K562 (cell line): ENCODE results near the gene ELOVL7.

Experiments
- BRCA1 ChIP-seq, 2 experiments: fragments of 450-650 bp in 1 of 2; sonication (generic) in 1 of 2; formaldehyde crosslinking in 1 of 2; IDR thresholded peaks; 2 replicates each; pipeline versions ENCODE4 v1.5.0 to v1.6.1; 2017 to 2020; ENCODE audit warnings: mild to moderate bottlenecking in 1 of 2, missing genetic modification reagents in 1 of 2
- E2F1 ChIP-seq: sonication (generic); formaldehyde crosslinking; IDR thresholded peaks from 2 replicates; pipeline ENCODE4 v1.8.1; 2023; ENCODE audit warnings: mild to moderate bottlenecking, missing genetic modification reagents, moderate library complexity
- EZH2 ChIP-seq: IDR thresholded peaks from 2 replicates; pipeline ENCODE4 v1.6.1; 2012; ENCODE audit warnings: low read depth, mild to moderate bottlenecking, inconsistent platforms, low read length, borderline replicate concordance
- NRF1 ChIP-seq, 2 experiments: fragments of 450-650 bp; IDR thresholded peaks in 1 of 2; conservative IDR thresholded peaks in 1 of 2; 2 replicates each; pipeline ENCODE4 v1.6.1; 2014; ENCODE audit warnings: mild to moderate bottlenecking in 2 of 2
- PHF20 ChIP-seq: fragments of 450-650 bp; IDR thresholded peaks from 2 replicates; pipeline ENCODE4 v1.6.1; 2018; ENCODE audit not compliant: partially characterized antibody
- POLR2AphosphoS2 ChIP-seq: IDR thresholded peaks from 2 replicates; pipeline ENCODE4 v1.6.1; 2012; ENCODE audit warnings: low read length, improper control_type of control experiment

- TF ChIP-seq POLR2AphosphoS2 (no peak), EZH2 (no peak), E2F1 (CRISPR knock-in tag) (no peak), BRCA1 (IDR thresholded peaks at IDR 0.05) (no peak), BRCA1 (CRISPR knock-in tag; IDR thresholded peaks at IDR 0.05) (no peak), NRF1 (conservative IDR thresholded peaks at IDR 0.05 in 1 of 2, IDR thresholded peaks at IDR 0.05 in 1 of 2) (no peak), PHF20 (no peak)
These were observed 14.4 kb downstream of the ELOVL7 start for GRCh38 chr5:60829490-60830266.
